ENCODE results near the gene TMEM238.
"Not testable (repeated sequence)": the region's sequence is repeated elsewhere in the genome, so short reads cannot be mapped to it uniquely, and the experiment has no call there.

The TMEM238 gene

GRCh38 chr19:55336101-55336500, 48.0 kb downstream of the TMEM238 start:
- DNase-seq, result no peak

GRCh38 chr19:55333870-55334269, 50.2 kb downstream of the TMEM238 start:
- no peak for DNase-seq

GRCh38 chr19:55329791-55330190, 54.3 kb downstream of the TMEM238 start:
- DNase-seq, result not testable (repeated sequence)

Data from activated effector memory CD4-positive, alpha-beta T cell treated with Interleukin-2 at 50 U/mL for 16 hours (primary cell).